Measurements from ENCODE around the gene CHD6.

The CHD6 gene

DNA sequence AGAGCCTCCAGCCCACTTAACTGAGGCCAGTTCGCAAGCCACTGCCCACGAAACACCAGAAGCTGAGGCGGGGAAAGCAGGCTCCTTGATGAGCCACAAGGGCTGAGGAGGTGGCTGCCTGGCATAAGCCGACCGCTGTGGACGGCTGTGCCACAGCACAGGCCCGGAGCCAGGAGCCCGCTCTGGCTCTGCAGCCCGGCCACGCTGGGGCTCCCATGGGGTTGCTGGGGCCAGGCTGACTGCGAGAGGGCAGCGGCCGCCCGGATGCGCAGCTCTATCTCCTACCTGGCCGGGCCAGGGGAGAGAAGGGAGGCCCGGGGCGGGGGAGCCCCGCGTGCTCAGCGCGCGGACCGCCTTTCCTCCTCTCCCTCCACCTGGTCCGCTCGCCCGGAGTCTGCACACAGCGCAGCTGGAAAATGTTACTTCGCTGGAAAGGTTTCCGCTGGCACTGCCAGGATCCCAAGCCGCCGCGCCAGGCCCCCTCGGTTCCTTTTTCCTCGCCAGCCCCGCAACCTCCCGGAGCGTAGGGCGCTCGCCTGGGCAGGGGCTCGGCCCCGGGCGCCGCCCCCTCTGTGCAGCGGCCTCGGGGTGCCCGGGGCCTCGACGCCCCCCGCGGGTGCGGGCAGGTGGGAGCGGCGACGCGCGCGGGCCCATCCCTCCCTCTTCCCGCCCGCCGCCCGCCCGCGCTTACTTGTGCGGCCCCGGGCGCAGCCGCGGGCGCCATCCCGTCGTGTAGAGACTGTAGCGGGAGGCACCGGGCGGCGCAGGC lies 252.2 kb downstream of the CHD6 start:
- TF ChIP-seq SPI1 (IDR thresholded peaks at IDR 0.05; ENCODE audit: low read depth, low read length) = no peak
- TF ChIP-seq POU2F2 (IDR thresholded peaks at IDR 0.05; ENCODE audit: low read depth, low read length) = no peak
- TF ChIP-seq POLR2AphosphoS5 (IDR thresholded peaks at IDR 0.05; ENCODE audit: low read depth, low read length) = no peak
- no peak for TF ChIP-seq TAF1 (IDR thresholded peaks at IDR 0.05; ENCODE audit: low read depth, low read length)
- TF ChIP-seq PAX5 (IDR thresholded peaks at IDR 0.05; ENCODE audit: insufficient read depth, low read length, severe bottlenecking) = no peak
- no peak for TF ChIP-seq POLR2A (IDR thresholded peaks at IDR 0.05; ENCODE audit: low read depth, low read length)
- DNase-seq (ENCODE audit: insufficient read length, low spot score) = no peak
- FAIRE-seq = no peak

GRCh38 chr20:41364967-41365765 lies 253.0 kb downstream of the CHD6 start:
- FAIRE-seq = no peak
- no peak for DNase-seq (ENCODE audit: insufficient read length, low spot score)
- TF ChIP-seq POLR2A (IDR thresholded peaks at IDR 0.05; ENCODE audit: low read depth, low read length) = no peak
- TF ChIP-seq POLR2AphosphoS5 (IDR thresholded peaks at IDR 0.05; ENCODE audit: low read depth, low read length) = no peak
- TF ChIP-seq TAF1 (IDR thresholded peaks at IDR 0.05; ENCODE audit: low read depth, low read length) = no peak
- TF ChIP-seq SPI1 (IDR thresholded peaks at IDR 0.05; ENCODE audit: low read depth, low read length) = no peak

DNA sequence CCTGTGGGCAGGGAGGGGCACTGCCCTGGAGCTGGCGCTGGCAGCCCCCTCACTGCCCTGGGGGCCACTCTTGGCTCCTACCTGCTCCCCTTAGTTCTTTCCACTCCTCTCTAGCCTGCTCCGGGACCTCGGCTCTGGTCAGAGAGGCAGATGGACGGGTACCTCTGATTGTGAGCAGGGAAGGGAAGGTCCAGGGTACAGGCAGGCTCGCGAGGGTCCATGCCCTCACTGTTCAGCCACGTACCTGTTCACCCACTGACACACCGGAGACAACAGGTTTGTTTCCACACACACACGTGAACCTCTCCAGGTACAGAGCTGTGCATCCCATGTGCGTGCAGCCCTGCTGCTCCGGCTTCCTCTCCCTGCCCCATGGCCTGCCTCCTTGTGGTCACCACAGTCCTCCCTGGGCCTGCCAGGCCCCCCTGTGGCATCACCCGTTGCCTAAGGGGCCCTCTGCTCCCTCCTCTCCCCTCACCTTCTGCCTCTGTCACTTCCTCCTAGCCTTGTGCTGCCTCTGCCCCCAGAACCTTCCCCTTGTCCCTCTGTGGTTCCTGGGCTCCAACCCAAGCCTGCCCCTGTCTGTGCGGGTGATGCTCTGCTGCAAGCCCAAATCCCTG lies 253.8 kb downstream of the CHD6 start:
- FAIRE-seq (no peak), DNase-seq (ENCODE audit: insufficient read length, low spot score) (no peak)
- TF ChIP-seq PAX5 (IDR thresholded peaks at IDR 0.05; ENCODE audit: insufficient read depth, low read length, severe bottlenecking) = no peak
- TF ChIP-seq TAF1 (IDR thresholded peaks at IDR 0.05; ENCODE audit: low read depth, low read length) = no peak
- TF ChIP-seq POLR2A (IDR thresholded peaks at IDR 0.05; ENCODE audit: low read depth, low read length) = no peak
- TF ChIP-seq SPI1 (IDR thresholded peaks at IDR 0.05; ENCODE audit: low read depth, low read length) = no peak
- TF ChIP-seq POLR2AphosphoS5 (IDR thresholded peaks at IDR 0.05; ENCODE audit: low read depth, low read length) = no peak
- TF ChIP-seq POU2F2 (IDR thresholded peaks at IDR 0.05; ENCODE audit: low read depth, low read length) = no peak

DNA sequence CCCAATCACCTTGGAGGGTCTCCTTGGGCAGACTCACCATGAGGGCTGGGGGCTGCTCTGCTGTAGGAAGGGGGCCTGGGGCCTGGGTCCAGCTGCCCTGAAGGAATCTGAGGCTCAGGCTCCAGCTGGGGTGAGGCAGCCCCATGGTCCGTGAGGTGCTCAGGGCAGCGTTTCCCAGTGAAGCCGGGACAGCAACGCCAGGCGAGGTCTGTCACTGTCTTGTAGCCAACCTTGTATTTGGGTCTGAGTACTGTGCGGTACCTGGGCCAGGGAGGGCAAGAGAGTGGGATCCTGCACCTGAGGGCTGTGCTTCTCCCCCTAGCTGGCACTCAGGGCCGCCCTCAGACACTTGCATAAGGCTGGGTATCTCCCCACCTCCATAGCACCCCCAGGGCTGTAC lies 254.6 kb downstream of the CHD6 start:
- no peak for FAIRE-seq
- TF ChIP-seq TAF1 (IDR thresholded peaks at IDR 0.05; ENCODE audit: low read depth, low read length) = no peak
- no peak for TF ChIP-seq PAX5 (IDR thresholded peaks at IDR 0.05; ENCODE audit: insufficient read depth, low read length, severe bottlenecking)
- no peak for TF ChIP-seq POLR2AphosphoS5 (IDR thresholded peaks at IDR 0.05; ENCODE audit: low read depth, low read length)
- no peak for TF ChIP-seq SPI1 (IDR thresholded peaks at IDR 0.05; ENCODE audit: low read depth, low read length)
- no peak for TF ChIP-seq POU2F2 (IDR thresholded peaks at IDR 0.05; ENCODE audit: low read depth, low read length)
- no peak for TF ChIP-seq POLR2A (IDR thresholded peaks at IDR 0.05; ENCODE audit: low read depth, low read length)
- DNase-seq (ENCODE audit: insufficient read length, low spot score) = no peak

- DNase-seq (ENCODE audit: insufficient read length, low spot score) = no peak
- FAIRE-seq = no peak
Observed at GRCh38 chr20:41362748-41363140, 255.4 kb downstream of the CHD6 start.

DNA sequence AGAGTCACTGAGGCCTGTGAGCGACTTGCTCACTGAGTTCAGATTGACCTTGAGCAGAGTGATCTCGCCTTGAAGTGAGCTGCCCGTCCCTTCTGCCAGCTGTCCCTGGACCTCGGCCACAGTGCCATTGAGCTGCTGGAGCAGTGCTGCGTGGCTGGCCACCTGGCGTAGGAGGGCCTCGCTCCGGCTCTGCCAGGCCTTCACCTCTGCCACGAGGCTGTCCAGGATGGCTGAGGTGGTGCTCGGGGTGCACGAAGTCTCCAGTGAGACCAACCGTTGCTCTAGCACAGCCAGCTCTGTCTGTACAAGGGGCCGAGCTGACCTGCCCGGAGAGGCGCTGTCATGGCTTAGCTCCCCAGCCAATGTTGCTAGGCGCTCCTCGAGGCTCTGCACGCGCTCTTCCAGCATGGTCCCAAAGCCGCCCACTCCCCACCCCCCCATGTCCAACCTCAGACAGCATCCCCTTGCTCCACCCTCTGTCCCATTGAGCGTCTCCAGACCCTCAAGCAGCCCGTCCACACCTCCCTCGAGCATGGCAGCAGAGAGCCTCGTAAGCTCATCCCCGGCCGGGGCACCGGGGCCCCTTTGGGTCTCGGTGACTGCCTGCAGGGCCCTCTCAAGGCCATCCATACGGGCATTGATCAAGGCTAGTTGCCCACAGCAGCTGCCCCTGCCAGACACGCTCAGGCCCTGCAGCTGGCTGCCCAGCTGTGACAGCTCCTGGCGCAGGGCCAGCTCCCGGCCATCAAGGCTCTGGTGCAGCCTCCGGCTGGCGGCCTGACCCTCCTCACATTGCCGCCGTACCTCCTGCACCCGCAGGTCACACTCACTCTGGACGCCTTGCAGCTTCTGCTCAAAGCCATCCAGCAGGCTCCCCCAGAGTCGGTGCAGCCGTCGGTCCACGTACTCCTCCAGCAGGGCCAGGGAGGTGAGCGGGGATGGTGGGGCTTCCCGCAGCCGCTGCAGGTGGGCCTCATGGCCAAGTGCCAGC lies 256.1 kb downstream of the CHD6 start:
- TF ChIP-seq TAF1 (IDR thresholded peaks at IDR 0.05; ENCODE audit: low read depth, low read length) (no peak), SPI1 (IDR thresholded peaks at IDR 0.05; ENCODE audit: low read depth, low read length) (no peak), POU2F2 (IDR thresholded peaks at IDR 0.05; ENCODE audit: low read depth, low read length) (no peak), PAX5 (IDR thresholded peaks at IDR 0.05; ENCODE audit: insufficient read depth, low read length, severe bottlenecking) (no peak)
- FAIRE-seq (no peak), DNase-seq (ENCODE audit: insufficient read length, low spot score) (no peak)

More at GRCh38 chr20:41362748-41363140, 255.4 kb downstream of the CHD6 start:
- TF ChIP-seq PAX5 (IDR thresholded peaks at IDR 0.05; ENCODE audit: insufficient read depth, low read length, severe bottlenecking) (no peak), POLR2AphosphoS5 (IDR thresholded peaks at IDR 0.05; ENCODE audit: low read depth, low read length) (no peak), POU2F2 (IDR thresholded peaks at IDR 0.05; ENCODE audit: low read depth, low read length) (no peak), SPI1 (IDR thresholded peaks at IDR 0.05; ENCODE audit: low read depth, low read length) (no peak), POLR2A (IDR thresholded peaks at IDR 0.05; ENCODE audit: low read depth, low read length) (no peak), TAF1 (IDR thresholded peaks at IDR 0.05; ENCODE audit: low read depth, low read length) (no peak)

DNA sequence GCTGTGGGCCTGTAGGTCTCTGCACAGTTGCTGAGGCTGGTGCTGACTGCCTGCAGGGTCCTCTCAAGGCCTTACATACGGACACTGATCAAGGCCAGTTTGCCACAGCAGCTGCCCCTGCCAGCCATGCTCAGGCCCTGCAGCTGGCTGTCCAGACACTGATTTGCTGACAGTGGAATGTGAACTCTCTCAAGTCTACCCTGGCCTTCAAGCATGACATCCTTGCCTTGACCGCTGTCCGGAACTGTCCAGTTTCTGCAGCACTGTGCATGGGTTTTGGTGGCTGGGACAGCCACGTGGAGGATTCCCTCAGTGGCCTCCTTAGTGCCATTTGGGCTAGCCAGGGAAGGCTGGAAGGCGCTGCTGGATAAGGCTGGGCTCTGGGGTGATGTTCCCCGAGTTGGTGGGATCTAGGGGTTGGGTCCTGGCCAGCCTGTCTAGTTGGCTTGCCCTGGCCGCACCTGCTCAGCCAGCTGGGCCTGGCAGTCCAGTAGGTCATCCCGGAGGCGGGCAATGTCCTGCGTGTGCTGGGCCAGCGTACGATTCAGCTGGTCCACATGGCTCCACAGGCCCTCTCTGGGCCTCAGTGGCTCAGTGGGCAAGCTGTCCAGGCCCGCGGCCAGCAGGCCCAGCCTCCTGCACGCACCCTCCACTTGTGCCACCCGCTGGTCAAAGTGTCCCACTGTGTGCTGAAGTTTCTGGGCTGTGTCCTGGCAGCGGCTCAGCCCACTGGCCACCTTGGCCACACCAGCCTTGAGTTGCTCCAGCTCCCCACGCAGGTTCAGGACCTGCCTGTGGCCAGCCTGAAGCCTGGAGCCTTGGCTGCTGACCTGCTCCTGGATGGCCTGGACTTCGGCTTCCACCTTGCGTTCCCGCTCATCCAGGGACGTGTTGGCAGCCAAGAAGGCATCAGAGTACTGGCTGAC lies 257.1 kb downstream of the CHD6 start:
- FAIRE-seq (no peak), DNase-seq (ENCODE audit: insufficient read length, low spot score) (no peak)
- no peak for TF ChIP-seq POU2F2 (IDR thresholded peaks at IDR 0.05; ENCODE audit: low read depth, low read length)
- TF ChIP-seq TAF1 (IDR thresholded peaks at IDR 0.05; ENCODE audit: low read depth, low read length) = no peak
- no peak for TF ChIP-seq POLR2A (IDR thresholded peaks at IDR 0.05; ENCODE audit: low read depth, low read length)
- no peak for TF ChIP-seq SPI1 (IDR thresholded peaks at IDR 0.05; ENCODE audit: low read depth, low read length)
- TF ChIP-seq PAX5 (IDR thresholded peaks at IDR 0.05; ENCODE audit: insufficient read depth, low read length, severe bottlenecking) = no peak
- no peak for TF ChIP-seq POLR2AphosphoS5 (IDR thresholded peaks at IDR 0.05; ENCODE audit: low read depth, low read length)

Measured in GM12891 (cell line).